Breast epithelium (tissue), 3 donors: ENCODE results near the gene RFTN1.

ENCODE experiments used
- POLR2A ChIP-seq: fragments of 450-650 bp; IDR thresholded peaks from one replicate; pipeline ENCODE4 v1.6.1; 2016; ENCODE audit warnings: antibody characterized with exemption, mild to moderate bottlenecking, moderate library complexity
- POLR2AphosphoS5 ChIP-seq, 3 donors: sonication (generic); formaldehyde crosslinking; IDR thresholded peaks; one replicate each; pipeline ENCODE4 v1.6.1; 2017; ENCODE audit warnings: antibody characterized with exemption in 3 of 3
- TF ChIP-seq, protein P1 (sequence below), 3 donors: fragments of 450-650 bp; IDR thresholded peaks; one replicate each; pipeline ENCODE4 v1.5.1; 2016 to 2017; ENCODE audit warnings: antibody characterized with exemption in 3 of 3, mild to moderate bottlenecking in 3 of 3, moderate library complexity in 3 of 3

GRCh38 chr3:16370872-16371740 lies 142.4 kb downstream of the RFTN1 start:
- no peak for TF ChIP-seq POLR2A
- TF ChIP-seq, protein P1, sequence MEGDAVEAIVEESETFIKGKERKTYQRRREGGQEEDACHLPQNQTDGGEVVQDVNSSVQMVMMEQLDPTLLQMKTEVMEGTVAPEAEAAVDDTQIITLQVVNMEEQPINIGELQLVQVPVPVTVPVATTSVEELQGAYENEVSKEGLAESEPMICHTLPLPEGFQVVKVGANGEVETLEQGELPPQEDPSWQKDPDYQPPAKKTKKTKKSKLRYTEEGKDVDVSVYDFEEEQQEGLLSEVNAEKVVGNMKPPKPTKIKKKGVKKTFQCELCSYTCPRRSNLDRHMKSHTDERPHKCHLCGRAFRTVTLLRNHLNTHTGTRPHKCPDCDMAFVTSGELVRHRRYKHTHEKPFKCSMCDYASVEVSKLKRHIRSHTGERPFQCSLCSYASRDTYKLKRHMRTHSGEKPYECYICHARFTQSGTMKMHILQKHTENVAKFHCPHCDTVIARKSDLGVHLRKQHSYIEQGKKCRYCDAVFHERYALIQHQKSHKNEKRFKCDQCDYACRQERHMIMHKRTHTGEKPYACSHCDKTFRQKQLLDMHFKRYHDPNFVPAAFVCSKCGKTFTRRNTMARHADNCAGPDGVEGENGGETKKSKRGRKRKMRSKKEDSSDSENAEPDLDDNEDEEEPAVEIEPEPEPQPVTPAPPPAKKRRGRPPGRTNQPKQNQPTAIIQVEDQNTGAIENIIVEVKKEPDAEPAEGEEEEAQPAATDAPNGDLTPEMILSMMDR (IDR thresholded peaks at IDR 0.05), result no peak
- no peak for TF ChIP-seq POLR2AphosphoS5 (IDR thresholded peaks at IDR 0.05)
